ENCODE results near the gene CLEC9A. TPM values are rescaled to one million over a fixed set of nuclear protein-coding genes. Genes with fewer than 3 reads are reported as not detected.

Gene CLEC9A
- total RNA-seq, 4 donors from 2014 or later = 0.48 TPM; not detected in 3

DNA sequence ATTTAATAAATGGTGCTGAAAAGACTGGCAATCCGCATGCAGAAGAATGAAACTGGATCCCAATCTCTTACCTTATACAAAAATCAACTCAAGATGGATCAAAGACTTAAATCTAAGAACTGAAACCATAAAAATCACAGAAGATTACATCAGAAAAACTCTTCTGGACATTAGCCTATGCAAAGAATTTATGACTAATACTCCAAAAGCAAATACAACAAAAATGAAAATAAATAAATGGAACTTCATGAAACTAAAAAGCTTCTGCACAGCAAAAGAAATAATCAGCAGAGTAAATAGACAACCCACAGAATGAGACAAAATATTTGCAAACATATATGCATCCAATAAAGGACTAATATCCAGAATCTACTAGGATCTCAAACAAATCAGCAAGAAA, 82.6 kb downstream of the CLEC9A start:
- Histone ChIP-seq H3K36me3 (no peaks in the 10 kb centered on the region), H3K4me1 (no peaks in the 10 kb centered on the region), H3K9me3 (no peaks in the 10 kb centered on the region), H3K27ac (no peak overlapping the region), H3K4me3 (no peak overlapping the region), H3K27me3 (no peaks in the 10 kb centered on the region)
- intact Hi-C loops (cut with DNase I; ENCODE audit: low total_unique reads) (no loop called here), in situ Hi-C loops (cut with MboI; ENCODE audit: low pct_ligation_motif_present in 1 of 4, low pct_unique_long_range_greater_than_20kb in 1 of 4, low sequenced_read_pairs in 3 of 4) (no loop called here)
- TF ChIP-seq POLR2AphosphoS5 (IDR thresholded peaks at IDR 0.05) (no peak), POLR2A (IDR thresholded peaks at IDR 0.05) (no peak), CTCF (IDR thresholded peaks at IDR 0.05) (no peak), EP300 (IDR thresholded peaks at IDR 0.05; ENCODE audit: low read depth) (no peak)
- no peak for DNase-seq
- 91 to 100% methylated on average over 1 of the region's 1 CpG for WGBS, 2 donors (ENCODE audit: low coverage in 1 of 2)

DNA sequence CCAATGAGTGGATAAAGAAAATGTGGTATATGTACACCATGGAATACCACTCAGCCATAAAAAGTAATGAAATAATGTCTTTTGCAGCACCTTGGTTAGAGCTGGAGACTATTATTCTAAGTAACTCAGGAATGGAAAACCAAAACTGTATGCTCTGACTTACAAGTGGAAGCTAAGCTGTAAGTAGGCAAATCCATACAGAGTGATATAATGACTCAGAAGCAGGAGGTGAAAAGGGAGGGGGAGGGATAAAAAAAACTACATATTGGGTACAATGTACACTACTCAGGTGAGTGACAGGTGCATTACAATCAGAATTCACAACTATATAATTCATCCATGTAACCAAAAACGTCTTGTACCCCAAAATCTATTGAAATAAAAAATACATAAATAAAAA, 83.4 kb downstream of the CLEC9A start:
- H3K36me3 ChIP-seq = no peaks in the 10 kb centered on the region
- no peaks in the 10 kb centered on the region for H3K9me3 ChIP-seq
- intact Hi-C loops (cut with DNase I; ENCODE audit: low total_unique reads) = no loop called here
- H3K4me1 ChIP-seq = no peaks in the 10 kb centered on the region
- H3K27ac ChIP-seq = no peak overlapping the region
- no peak for DNase-seq
- no peak for TF ChIP-seq EP300 (IDR thresholded peaks at IDR 0.05; ENCODE audit: low read depth)
- no peak for TF ChIP-seq POLR2A (IDR thresholded peaks at IDR 0.05)
- TF ChIP-seq CTCF (IDR thresholded peaks at IDR 0.05) = no peak
- no peak for TF ChIP-seq POLR2AphosphoS5 (IDR thresholded peaks at IDR 0.05)
- H3K4me3 ChIP-seq = no peak overlapping the region
- WGBS, 2 donors (ENCODE audit: low coverage in 1 of 2) = 30 to 39% methylated on average over 1 of the region's 1 CpG
- in situ Hi-C loops (cut with MboI; ENCODE audit: low pct_ligation_motif_present in 1 of 4, low pct_unique_long_range_greater_than_20kb in 1 of 4, low sequenced_read_pairs in 3 of 4) = no loop called here
- H3K27me3 ChIP-seq = no peaks in the 10 kb centered on the region

DNA sequence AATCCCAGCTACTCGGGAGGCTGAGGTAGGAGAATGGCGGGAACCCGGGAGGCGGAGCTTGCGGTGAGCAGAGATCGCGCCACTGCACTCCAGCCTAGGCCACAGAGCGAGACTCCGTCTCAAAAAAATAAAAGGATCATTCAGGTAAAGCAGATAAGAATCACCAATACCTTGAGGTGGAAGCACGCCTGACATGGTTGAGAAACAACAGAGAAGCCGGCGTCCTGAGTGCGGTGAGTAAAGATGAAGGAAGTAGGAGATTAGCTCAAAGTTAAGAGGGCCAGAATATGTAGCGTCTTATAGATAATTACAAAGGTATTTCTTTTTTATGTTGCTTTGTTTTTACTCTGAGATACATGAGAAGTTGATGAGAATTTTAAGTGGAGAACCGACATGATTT, 84.8 kb downstream of the CLEC9A start:
- 88 to 91% methylated on average over 14 to 15 of the region's 15 CpGs for WGBS, 2 donors (ENCODE audit: low coverage in 1 of 2)
- in situ Hi-C loops (cut with MboI; ENCODE audit: low pct_ligation_motif_present in 1 of 4, low pct_unique_long_range_greater_than_20kb in 1 of 4, low sequenced_read_pairs in 3 of 4) = no loop called here
- Histone ChIP-seq H3K27me3 (no peaks in the 10 kb centered on the region), H3K27ac (no peak overlapping the region), H3K4me1 (no peaks in the 10 kb centered on the region), H3K36me3 (no peaks in the 10 kb centered on the region), H3K4me3 (no peak overlapping the region), H3K9me3 (no peaks in the 10 kb centered on the region)
- TF ChIP-seq POLR2AphosphoS5 (IDR thresholded peaks at IDR 0.05) (no peak), POLR2A (IDR thresholded peaks at IDR 0.05) (no peak), CTCF (IDR thresholded peaks at IDR 0.05) (no peak), EP300 (IDR thresholded peaks at IDR 0.05; ENCODE audit: low read depth) (no peak)
- DNase-seq = no peak
- intact Hi-C loops (cut with DNase I; ENCODE audit: low total_unique reads) = no loop called here

Other genes with a start within 250 kb of the CLEC9A start
- not detected for gene KLRF1, start 203.2 kb upstream of the CLEC9A start, total RNA-seq
- gene CLEC2B, start 161.3 kb upstream of the CLEC9A start, total RNA-seq = 10 to 100 TPM in 1 of 4 donors, 1 to 10 TPM in 1, not detected in 2; 4.8 to 11.7 TPM
- not detected for gene KLRF2, start 149.2 kb upstream of the CLEC9A start, total RNA-seq
- not detected for gene CLEC2A, start 98.3 kb upstream of the CLEC9A start, total RNA-seq
- 1 to 10 TPM in 1 of 4 donors, under 1 TPM in 1, not detected in 2; 0.27 to 1.4 TPM for gene CLEC12A, start 59.3 kb upstream of the CLEC9A start, total RNA-seq
- gene CLEC1B, start 31.6 kb upstream of the CLEC9A start, total RNA-seq = not detected
- not detected for gene CLEC12B, start 20.1 kb upstream of the CLEC9A start, total RNA-seq
- 10 to 100 TPM in 1 of 4 donors, 1 to 10 TPM in 1, under 1 TPM in 1, not detected in 1; 0.55 to 14.1 (median 3.8) TPM for gene CLEC1A, start 68.3 kb downstream of the CLEC9A start, total RNA-seq
- gene CLEC7A, start 99.5 kb downstream of the CLEC9A start, total RNA-seq = 10 to 100 TPM in 1 of 4 donors, 1 to 10 TPM in 3; 2.9 to 83.4 (median 4.6) TPM
- gene OLR1, start 141.4 kb downstream of the CLEC9A start, total RNA-seq = under 1 TPM in 1 of 4 donors, not detected in 3; 0.96 TPM
- gene TMEM52B, start 148.3 kb downstream of the CLEC9A start, total RNA-seq = not detected
- gene GABARAPL1, start 182.2 kb downstream of the CLEC9A start, total RNA-seq = 10 to 100 TPM; 33.6 to 65.3 (median 59.5) TPM

Data from transverse colon (tissue), 4 donors.